ENCODE data around the gene CABP4. TPM values are rescaled to one million over a fixed set of nuclear protein-coding genes. Genes with fewer than 3 reads are reported as not detected.

The CABP4 gene
- total and polyA plus RNA-seq, 10 of the 15 experiments (the other 5 are each of a cell fraction or from before 2014, with no cell fraction given) = 0.04 to 0.41 (median 0.14) TPM; not detected in 2

- TF ChIP-seq REST (IDR thresholded peaks at IDR 0.05; ENCODE audit: low read depth, low read length) (no peak), EZH2 (IDR thresholded peaks at IDR 0.05; ENCODE audit: borderline replicate concordance, control insufficient read depth, low read depth, low read length) (no peak), PML (IDR thresholded peaks at IDR 0.05; ENCODE audit: low read length) (no peak), HDGF (IDR thresholded peaks at IDR 0.05) (no peak), ZNF217 (IDR thresholded peaks at IDR 0.05) (no peak), RBBP5 (conservative IDR thresholded peaks at IDR 0.05) (no peak), NFXL1 (IDR thresholded peaks at IDR 0.05; ENCODE audit: borderline replicate concordance) (no peak), RELA (IDR thresholded peaks at IDR 0.05; ENCODE audit: borderline replicate concordance, partially characterized antibody) (no peak), SKIL (IDR thresholded peaks at IDR 0.05; ENCODE audit: low read depth, poor library complexity, severe bottlenecking) (no peak), FOXM1 (IDR thresholded peaks at IDR 0.05; ENCODE audit: low read depth, low read length) (no peak), HSF1 (IDR thresholded peaks at IDR 0.05; ENCODE audit: low read depth, low read length) (no peak), NKRF (conservative IDR thresholded peaks at IDR 0.05) (no peak), FOS (IDR thresholded peaks at IDR 0.05; ENCODE audit: borderline replicate concordance, extremely low read depth, insufficient read length) (no peak)
Observed at GRCh38 chr11:67463186-67463585, 8.0 kb downstream of the CABP4 start (continued).

Measured in GM12878 (cell line).